Mucosa of rectum (tissue), 2 donors: Measurements from ENCODE around the gene CACTIN.
"Not testable (repeated sequence)": the region's sequence is repeated elsewhere in the genome, so short reads cannot be mapped to it uniquely, and the experiment has no call there.

Experiments
- H3K27ac ChIP-seq, 2 donors: one replicate each; pipeline ENCODE4 v1.7.0; 2013; ENCODE audit warnings: inconsistent platforms in 2 of 2, low read depth in 2 of 2, low read length in 2 of 2
- H3K27me3 ChIP-seq, 2 donors: one replicate each; pipeline ENCODE4 v1.7.0; 2013; ENCODE audit warnings: low read length in 2 of 2; ENCODE audit not compliant: control insufficient read depth in 2 of 2, insufficient read depth in 2 of 2
- H3K36me3 ChIP-seq, 2 donors: one replicate each; pipeline ENCODE4 v1.7.0; 2013; ENCODE audit warnings: low read length in 2 of 2; ENCODE audit not compliant: control insufficient read depth in 2 of 2, insufficient read depth in 2 of 2
- H3K4me1 ChIP-seq, 2 donors: one replicate each; pipeline ENCODE4 v1.7.0; 2013; ENCODE audit warnings: low read length in 2 of 2, mild to moderate bottlenecking in 1 of 2; ENCODE audit not compliant: control insufficient read depth in 2 of 2, insufficient read depth in 2 of 2
- H3K4me3 ChIP-seq, 2 donors: one replicate each; pipeline ENCODE4 v1.7.0; 2013; ENCODE audit warnings: low read length in 2 of 2
- H3K9ac ChIP-seq, 2 donors: one replicate each; pipeline ENCODE4 v1.7.0; 2013; ENCODE audit warnings: low read length in 2 of 2, low read depth in 1 of 2, mild to moderate bottlenecking in 1 of 2
- H3K9me3 ChIP-seq, 2 donors: one replicate each; pipeline ENCODE4 v1.7.0; 2013; ENCODE audit warnings: low read length in 2 of 2; ENCODE audit not compliant: control insufficient read depth in 2 of 2
- donor health status: healthy.
- donor health status: Normal muscosa, but diverticular disease.

The CACTIN gene

DNA sequence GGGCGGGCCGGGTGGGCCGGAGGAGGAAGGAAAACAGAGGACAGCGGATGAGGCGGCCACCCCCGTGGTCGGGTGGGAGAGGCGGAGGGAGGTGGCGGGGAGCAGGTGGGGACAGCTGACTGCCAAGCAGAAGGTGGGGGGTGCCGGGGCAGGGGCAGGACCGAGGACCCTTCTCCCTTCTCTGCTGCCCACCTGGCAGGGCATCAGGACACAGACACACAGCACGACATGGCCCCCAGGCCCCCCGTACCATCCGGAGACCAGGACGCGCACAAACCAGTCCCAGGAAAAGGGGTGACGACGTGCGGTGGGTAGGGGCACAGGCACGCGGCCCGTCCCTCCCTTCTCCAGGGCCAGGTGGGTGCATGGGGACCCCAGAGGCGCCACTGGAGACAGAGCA, 11.0 kb upstream of the CACTIN start:
- Histone ChIP-seq H3K27ac (no peak overlapping the region), H3K4me3 (no peak overlapping the region), H3K9me3 (no peaks in the 10 kb centered on the region), H3K4me1 (no peaks in the 10 kb centered on the region), H3K9ac (no peak overlapping the region), H3K27me3 (no peaks in the 10 kb centered on the region), H3K36me3 (peaks cover 2 to 14% of the 10 kb centered on the region in 2 donors)

DNA sequence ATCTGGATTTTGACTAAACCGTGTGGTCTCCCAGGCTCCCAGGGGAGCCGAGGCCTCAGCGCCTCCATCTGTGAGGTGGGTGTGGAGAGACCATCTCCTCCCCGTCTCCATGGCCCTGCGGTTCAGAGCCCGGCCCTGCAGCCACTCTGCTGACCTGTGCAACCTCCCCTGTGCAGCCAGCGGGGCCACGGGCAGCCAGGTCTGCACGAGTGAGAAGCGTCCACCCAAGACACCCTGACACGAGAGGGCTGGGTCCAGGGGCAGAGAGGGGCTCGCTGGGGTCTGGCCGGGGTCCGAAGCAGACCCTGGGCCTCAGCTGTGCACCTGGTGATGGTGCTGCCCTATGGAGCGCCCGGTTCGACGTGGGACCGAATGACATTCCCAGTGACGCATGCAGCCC, 10.4 kb upstream of the CACTIN start:
- Histone ChIP-seq H3K36me3 (peaks cover 2 to 16% of the 10 kb centered on the region in 2 donors), H3K9ac (no peak overlapping the region), H3K27ac (no peak overlapping the region)

DNA sequence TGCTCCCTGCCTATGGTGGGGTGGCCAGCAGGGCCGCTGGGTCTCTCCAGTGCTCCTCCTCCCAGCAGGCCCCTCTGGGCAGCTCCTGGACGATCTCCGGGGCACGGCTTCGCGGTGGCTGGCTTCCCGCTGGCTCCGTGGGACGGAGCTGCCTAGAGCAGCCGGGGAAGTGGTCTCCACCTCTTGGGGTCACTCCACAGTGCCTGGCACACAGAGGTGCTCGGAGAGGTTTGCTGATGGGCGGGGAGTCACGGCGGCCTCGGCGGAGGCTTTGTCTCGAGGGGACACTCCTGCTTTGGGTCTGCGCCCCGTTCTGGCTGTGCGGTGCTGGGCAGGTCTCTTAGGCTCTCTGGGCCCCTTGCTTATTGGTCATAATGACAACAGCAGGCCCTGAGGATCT, 9.9 kb upstream of the CACTIN start:
- peaks cover 2 to 11% of the 10 kb centered on the region in 2 donors for H3K36me3 ChIP-seq
- H3K4me1 ChIP-seq, result no peaks in the 10 kb centered on the region
- H3K9ac ChIP-seq, result no peak overlapping the region
- no peaks in the 10 kb centered on the region for H3K9me3 ChIP-seq
- no peak overlapping the region for H3K4me3 ChIP-seq
- H3K27ac ChIP-seq, result no peak overlapping the region
- H3K27me3 ChIP-seq, result no peaks in the 10 kb centered on the region

More for the DNA sequence above, 10.4 kb upstream of the CACTIN start:
- Histone ChIP-seq H3K4me1 (no peaks in the 10 kb centered on the region), H3K9me3 (no peaks in the 10 kb centered on the region), H3K4me3 (no peak overlapping the region), H3K27me3 (no peaks in the 10 kb centered on the region)

DNA sequence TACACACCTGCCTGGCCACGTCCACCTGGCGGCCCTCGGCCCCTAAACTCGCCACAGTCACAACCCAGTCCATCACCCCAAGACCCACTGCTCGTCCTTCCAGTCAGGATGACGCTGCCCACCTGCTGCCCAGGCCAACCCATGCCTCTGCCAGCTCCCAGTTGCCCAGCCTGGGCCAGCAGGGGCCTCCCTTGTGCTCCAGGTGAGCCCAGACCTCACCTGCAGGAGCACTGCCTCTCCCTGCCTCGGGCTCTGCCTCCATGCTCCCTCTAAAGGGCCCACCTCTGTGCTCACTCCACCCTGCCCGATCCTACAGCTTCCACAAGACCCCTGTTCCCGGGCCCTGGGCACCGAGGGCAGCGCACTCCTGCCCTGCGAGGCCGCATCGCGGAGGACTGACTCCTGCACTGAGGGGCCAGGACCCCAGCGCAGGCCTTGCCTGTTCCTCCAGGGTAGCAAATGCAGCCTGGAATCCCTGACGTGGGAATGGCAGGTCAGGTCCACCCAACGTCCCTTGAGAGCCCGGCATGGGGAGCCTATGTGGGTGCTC, 8.0 kb upstream of the CACTIN start:
- no peaks in the 10 kb centered on the region for H3K9me3 ChIP-seq
- H3K4me3 ChIP-seq, result no peak overlapping the region
- peaks cover under 1 to 9% of the 10 kb centered on the region in 2 donors for H3K36me3 ChIP-seq
- no peaks in the 10 kb centered on the region for H3K4me1 ChIP-seq
- no peaks in the 10 kb centered on the region for H3K27me3 ChIP-seq
- H3K9ac ChIP-seq, result no peak overlapping the region
- no peak overlapping the region for H3K27ac ChIP-seq

DNA sequence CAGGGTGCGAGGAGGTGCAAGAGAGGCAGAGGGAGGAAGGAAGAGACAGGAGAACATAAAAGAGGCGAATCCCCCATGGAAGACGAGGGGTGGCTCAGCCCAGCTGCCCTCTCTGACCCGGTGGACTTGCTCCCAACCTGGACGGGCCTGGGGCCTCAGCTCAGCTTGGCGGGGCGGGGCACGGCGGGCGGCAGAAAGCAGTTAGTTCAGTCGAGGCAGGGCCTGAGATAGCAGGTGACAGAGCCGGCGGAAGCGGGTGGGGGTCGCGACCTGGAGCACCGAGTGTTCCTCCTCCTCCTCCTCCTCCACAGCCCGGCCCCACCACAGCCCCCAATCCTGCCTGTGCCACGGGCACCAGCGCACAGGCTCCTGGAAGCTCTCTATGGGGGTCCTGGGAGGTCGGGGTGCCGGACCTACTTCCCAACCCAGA, 7.0 kb upstream of the CACTIN start:
- Histone ChIP-seq H3K27me3 (no peaks in the 10 kb centered on the region), H3K4me3 (no peak overlapping the region), H3K36me3 (peaks cover 0 to 6% of the 10 kb centered on the region in 2 donors), H3K4me1 (no peaks in the 10 kb centered on the region), H3K27ac (no peak overlapping the region), H3K9me3 (no peaks in the 10 kb centered on the region), H3K9ac (no peak overlapping the region)

DNA sequence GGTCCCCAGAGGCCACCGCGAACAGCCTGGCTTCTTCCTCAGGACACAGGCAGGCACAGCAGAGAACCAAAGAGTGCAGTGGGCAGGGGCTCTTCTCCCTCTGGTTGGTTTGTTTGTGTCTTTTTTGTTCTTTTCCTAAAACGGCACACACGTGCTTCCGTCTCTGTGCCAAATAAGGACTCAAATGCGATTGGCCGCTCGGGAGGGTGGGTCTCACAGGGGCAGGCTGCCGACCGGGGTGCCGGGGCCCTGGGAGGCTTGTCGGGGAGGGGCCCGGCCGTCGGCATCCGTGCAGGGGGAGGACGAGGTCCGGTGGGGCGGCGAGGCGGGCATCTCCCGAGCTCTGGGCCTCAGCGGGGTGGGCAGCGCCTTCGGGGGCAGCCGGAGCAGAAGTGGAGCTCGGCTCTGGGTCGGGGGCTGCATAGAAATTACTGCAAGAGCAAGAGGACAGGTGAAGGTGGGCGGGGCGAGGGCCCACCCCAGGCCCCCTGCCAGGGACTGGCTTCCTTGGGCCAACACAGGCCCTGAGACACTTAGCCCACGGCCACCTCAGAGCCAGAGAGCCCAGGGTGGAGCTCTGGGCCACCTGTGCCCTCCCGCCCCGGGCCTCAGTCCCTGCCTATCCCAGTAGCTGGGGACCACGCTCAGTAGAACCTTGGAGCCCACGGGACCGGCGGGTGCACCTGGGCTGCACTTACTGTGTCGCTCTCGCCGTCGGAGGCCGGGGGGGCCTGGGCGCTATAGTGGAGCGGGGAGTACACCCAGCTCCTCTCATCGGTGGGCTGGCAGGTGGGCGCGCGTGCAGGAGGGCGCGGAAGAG, 6.4 kb upstream of the CACTIN start:
- Histone ChIP-seq H3K27ac (no peak overlapping the region), H3K4me3 (no peak overlapping the region), H3K9ac (no peak overlapping the region), H3K9me3 (no peaks in the 10 kb centered on the region), H3K27me3 (no peaks in the 10 kb centered on the region), H3K4me1 (no peaks in the 10 kb centered on the region), H3K36me3 (peaks cover 0 to 4% of the 10 kb centered on the region in 2 donors)

DNA sequence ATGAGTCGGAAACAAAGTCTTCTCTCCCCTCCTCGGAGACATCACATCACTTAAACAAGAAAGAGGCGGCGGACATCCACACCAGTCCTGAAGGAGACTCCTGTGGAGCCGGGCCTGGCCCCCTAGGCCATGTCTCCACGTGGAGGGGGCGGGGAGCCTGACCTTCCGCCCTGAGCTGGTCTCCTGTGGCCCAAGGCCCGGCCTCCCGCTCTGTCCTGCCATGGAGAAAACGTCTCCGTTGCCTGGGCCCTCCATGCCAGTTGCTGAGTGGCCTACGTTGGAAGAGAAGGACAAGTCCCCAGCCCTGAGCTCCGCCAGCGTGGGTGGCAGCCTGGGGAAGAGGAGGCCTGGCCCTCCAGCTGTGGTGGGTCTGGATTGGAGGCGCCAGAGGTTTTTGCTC, 5.5 kb upstream of the CACTIN start:
- peaks cover 4% of the 10 kb centered on the region in 2 donors for H3K4me1 ChIP-seq
- H3K9me3 ChIP-seq, result no peaks in the 10 kb centered on the region
- no peak overlapping the region for H3K4me3 ChIP-seq
- H3K27ac ChIP-seq, result no peak overlapping the region
- peaks cover 0 to 4% of the 10 kb centered on the region in 2 donors for H3K36me3 ChIP-seq
- no peaks in the 10 kb centered on the region for H3K27me3 ChIP-seq
- H3K9ac ChIP-seq, result no peak overlapping the region

DNA sequence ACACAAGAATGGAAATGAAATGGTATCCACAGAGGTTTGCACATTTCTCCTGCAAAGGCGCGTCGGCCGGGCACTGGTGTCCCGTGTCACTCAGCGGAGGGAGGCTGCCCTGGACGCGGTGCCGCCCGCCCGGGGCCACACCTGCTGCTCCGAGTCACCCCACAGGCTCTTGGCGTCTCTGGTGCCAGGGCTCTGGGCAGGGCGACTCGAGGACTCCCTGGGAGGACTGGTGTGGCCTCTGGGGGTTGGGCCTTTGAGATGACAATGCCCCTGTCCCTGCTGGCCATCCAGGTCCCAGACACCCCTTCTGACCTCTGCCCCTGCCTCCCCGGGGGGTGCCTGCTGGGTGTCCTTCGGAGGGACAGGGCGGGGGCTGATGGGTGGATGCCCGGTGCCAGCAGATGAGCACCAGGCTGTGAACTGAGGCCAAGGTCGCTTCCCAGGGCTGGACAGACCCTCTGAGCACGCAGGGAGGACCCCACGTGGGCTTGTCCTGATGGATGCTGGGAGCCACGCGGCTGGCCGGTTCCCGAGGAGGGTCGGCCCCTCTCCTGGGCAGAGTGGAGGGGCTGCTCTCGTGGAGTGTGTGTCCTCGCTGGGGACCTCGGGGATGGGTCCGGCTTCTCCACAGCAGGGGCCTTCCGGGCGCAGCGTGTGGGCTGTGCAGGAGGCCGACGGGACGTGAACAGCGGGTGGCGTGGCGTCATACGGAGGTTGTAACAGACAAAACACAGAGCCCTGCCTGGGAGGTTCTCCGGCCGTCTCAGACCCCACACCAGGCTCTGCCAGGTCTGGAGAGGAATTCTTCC, 4.7 kb upstream of the CACTIN start:
- H3K4me1 ChIP-seq, result peaks cover 5% of the 10 kb centered on the region in 2 donors
- H3K9ac ChIP-seq, result no peak overlapping the region
- no peak overlapping the region for H3K27ac ChIP-seq
- H3K27me3 ChIP-seq, result no peaks in the 10 kb centered on the region
- H3K4me3 ChIP-seq, result no peak overlapping the region
- peaks cover 0 to 4% of the 10 kb centered on the region in 2 donors for H3K36me3 ChIP-seq
- no peaks in the 10 kb centered on the region for H3K9me3 ChIP-seq

DNA sequence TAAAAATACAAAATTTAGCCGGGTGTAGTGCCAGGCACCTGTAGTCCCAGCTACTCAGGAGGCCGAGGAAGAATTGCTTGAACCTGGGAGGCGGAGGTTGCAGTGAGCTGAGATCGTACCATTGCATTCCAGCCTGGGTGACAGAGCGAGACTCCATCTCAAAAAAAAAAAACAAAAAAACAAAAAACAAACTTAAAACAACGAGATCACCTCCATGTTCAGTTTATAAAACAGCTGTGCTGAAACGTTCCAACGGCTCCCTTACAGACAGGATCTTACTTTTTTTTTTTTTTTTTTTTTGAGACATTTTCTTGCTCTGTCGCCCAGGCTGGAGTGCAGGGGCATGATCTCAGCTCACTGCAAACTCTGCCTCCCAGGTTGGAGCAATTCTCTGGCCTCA, 2.2 kb upstream of the CACTIN start:
- not testable (repeated sequence) for H3K36me3 ChIP-seq, H3K27ac ChIP-seq, H3K4me3 ChIP-seq, H3K9ac ChIP-seq, H3K9me3 ChIP-seq, H3K27me3 ChIP-seq
- peaks cover 14 to 16% of the 10 kb centered on the region in 2 donors for H3K4me1 ChIP-seq

DNA sequence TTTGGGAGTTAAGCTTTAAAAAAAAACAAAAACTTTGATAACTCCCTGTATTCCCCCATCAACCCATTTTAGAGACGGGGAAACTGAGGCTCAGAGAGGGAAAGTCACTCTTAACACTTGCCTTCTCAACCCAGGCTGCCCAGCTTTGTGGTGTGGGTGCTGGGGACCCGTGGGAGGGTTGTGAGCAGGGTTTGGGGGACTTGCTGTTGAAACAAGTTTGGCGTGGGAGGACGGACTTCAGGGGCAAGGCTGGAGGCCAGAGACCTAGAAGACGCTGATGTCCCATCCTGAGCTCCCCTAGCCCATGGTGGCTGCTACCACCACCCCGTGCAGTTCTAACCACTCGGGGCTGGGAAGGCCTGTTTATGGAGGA, 747 bp upstream of the CACTIN start:
- Histone ChIP-seq H3K27ac (peak overlapping the region; percentile 92 to 94), H3K27me3 (no peaks in the 10 kb centered on the region), H3K9me3 (no peaks in the 10 kb centered on the region), H3K36me3 (peaks cover 4 to 12% of the 10 kb centered on the region in 2 donors), H3K4me1 (peaks cover 14 to 16% of the 10 kb centered on the region in 2 donors), H3K4me3 (peak overlapping the region; percentile 6 to 54), H3K9ac (no peak overlapping the region)
